Breast epithelium (tissue), 3 donors: Measurements from ENCODE around the gene ERICH3.

Experiments
- CTCF ChIP-seq, 3 donors: fragments of 450-650 bp; IDR thresholded peaks; one replicate each; pipeline ENCODE4 v1.5.1; 2016 to 2017; ENCODE audit warnings: antibody characterized with exemption in 3 of 3, mild to moderate bottlenecking in 3 of 3, moderate library complexity in 3 of 3
- POLR2A ChIP-seq: fragments of 450-650 bp; IDR thresholded peaks from one replicate; pipeline ENCODE4 v1.6.1; 2016; ENCODE audit warnings: antibody characterized with exemption, mild to moderate bottlenecking, moderate library complexity
- POLR2AphosphoS5 ChIP-seq, 3 donors: sonication (generic); formaldehyde crosslinking; IDR thresholded peaks; one replicate each; pipeline ENCODE4 v1.6.1; 2017; ENCODE audit warnings: antibody characterized with exemption in 3 of 3

GRCh38 chr1:74637296-74637695, 36.3 kb downstream of the ERICH3 start:
- no peak for TF ChIP-seq CTCF (IDR thresholded peaks at IDR 0.05)
- no peak for TF ChIP-seq POLR2AphosphoS5 (IDR thresholded peaks at IDR 0.05)
- no peak for TF ChIP-seq POLR2A
